D721Med (cell line): ENCODE results near the gene CHMP1B.

Experiments
- DNase-seq: peaks from one replicate; pipeline ENCODE4 v3.0.0; 2011; ENCODE audit warnings: low spot score; ENCODE audit not compliant: insufficient read length
- FAIRE-seq: peaks from 2 replicates; lab custom pipeline; 2011; peaks lifted over from hg19 to GRCh38; lab: Jason Lieb, UNC
- TF ChIP-seq, protein P1 (sequence below): IDR thresholded peaks from 2 replicates; pipeline ENCODE4 v1.5.1; 2012; ENCODE audit warnings: mild to moderate bottlenecking, control low read depth; ENCODE audit not compliant: insufficient read depth; ENCODE audit errors: missing control alignments

The CHMP1B gene

GRCh38 chr18:11901826-11902438 is 50.7 kb downstream of the CHMP1B start:
- DNase-seq = no peak
- TF ChIP-seq, protein P1, sequence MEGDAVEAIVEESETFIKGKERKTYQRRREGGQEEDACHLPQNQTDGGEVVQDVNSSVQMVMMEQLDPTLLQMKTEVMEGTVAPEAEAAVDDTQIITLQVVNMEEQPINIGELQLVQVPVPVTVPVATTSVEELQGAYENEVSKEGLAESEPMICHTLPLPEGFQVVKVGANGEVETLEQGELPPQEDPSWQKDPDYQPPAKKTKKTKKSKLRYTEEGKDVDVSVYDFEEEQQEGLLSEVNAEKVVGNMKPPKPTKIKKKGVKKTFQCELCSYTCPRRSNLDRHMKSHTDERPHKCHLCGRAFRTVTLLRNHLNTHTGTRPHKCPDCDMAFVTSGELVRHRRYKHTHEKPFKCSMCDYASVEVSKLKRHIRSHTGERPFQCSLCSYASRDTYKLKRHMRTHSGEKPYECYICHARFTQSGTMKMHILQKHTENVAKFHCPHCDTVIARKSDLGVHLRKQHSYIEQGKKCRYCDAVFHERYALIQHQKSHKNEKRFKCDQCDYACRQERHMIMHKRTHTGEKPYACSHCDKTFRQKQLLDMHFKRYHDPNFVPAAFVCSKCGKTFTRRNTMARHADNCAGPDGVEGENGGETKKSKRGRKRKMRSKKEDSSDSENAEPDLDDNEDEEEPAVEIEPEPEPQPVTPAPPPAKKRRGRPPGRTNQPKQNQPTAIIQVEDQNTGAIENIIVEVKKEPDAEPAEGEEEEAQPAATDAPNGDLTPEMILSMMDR = no peak
- FAIRE-seq = no peak

- TF ChIP-seq, protein P1 = no peak
- FAIRE-seq = no peak
- no peak for DNase-seq
These were observed 51.5 kb downstream of the CHMP1B start for GRCh38 chr18:11902522-11903292.
